Endothelial cell of umbilical vein (primary cell): ENCODE results near the gene IL25. TPM values are rescaled to one million over a fixed set of nuclear protein-coding genes. Genes with fewer than 3 reads are reported as not detected.

ENCODE experiments used
- BruUV-seq: library from RNA; stranded (reverse); fragments of 400-500 nt; replicated peaks from 2 replicates; lab custom pipeline; 2021; lab: Mats Ljungman, UMichigan
- CTCF ChIA-PET: fragments of 300-600, 350-600 bp; sonication (Branson Sonifier 250); formaldehyde crosslinking; loops from one replicate; lab custom pipeline; 2021; ENCODE audit warnings: antibody characterized with exemption, inconsistent platforms; lab: Charles Lee
- POLR2A ChIA-PET: fragments of 300-600, 350-600 bp; sonication (Branson Sonifier 250); formaldehyde crosslinking; loops from one replicate; lab custom pipeline; 2021; ENCODE audit warnings: antibody characterized with exemption, inconsistent platforms; lab: Charles Lee
- DNase-seq: peaks from one replicate; pipeline ENCODE4 v3.0.0-alpha.2; 2011; ENCODE audit warnings: low read depth, low spot score
- FAIRE-seq: peaks from 2 replicates; lab custom pipeline; 2011; peaks lifted over from hg19 to GRCh38; lab: Jason Lieb, UNC
- H2AFZ ChIP-seq: 2 replicates; pipeline ENCODE4 v1.6.0; 2012; ENCODE audit warnings: low read depth, low read length, control low read depth, inconsistent platforms
- H3K27ac ChIP-seq: 2 replicates; pipeline ENCODE4 v1.5.1; 2011; ENCODE audit warnings: low read depth, mild to moderate bottlenecking, control low read depth, low read length, moderate library complexity; ENCODE audit not compliant: insufficient read depth
- H3K27me3 ChIP-seq, 2 experiments: 2 replicates each; pipeline versions ENCODE4 v1.6.0 to v1.6.1; 2011; ENCODE audit warnings: low read length in 2 of 2, mixed read lengths in 1 of 2; ENCODE audit not compliant: control insufficient read depth in 2 of 2, insufficient read depth in 2 of 2
- H3K36me3 ChIP-seq, 2 experiments: 2 replicates in 1 of 2; 3 replicates in 1 of 2; pipeline ENCODE4 v1.5.1; 2011; ENCODE audit warnings: low read length in 2 of 2, mild to moderate bottlenecking in 1 of 2, moderate library complexity in 1 of 2; ENCODE audit not compliant: control insufficient read depth in 2 of 2, insufficient read depth in 2 of 2; ENCODE audit errors: extremely low read depth in 1 of 2
- H3K4me1 ChIP-seq: 3 replicates; pipeline ENCODE4 v1.5.1; 2011; ENCODE audit warnings: mild to moderate bottlenecking, low read length; ENCODE audit not compliant: control insufficient read depth, insufficient read depth; ENCODE audit errors: extremely low read depth
- H3K4me2 ChIP-seq: 2 replicates; pipeline ENCODE4 v1.6.1; 2011; ENCODE audit warnings: low read length, control low read depth, mixed read lengths; ENCODE audit not compliant: insufficient read depth
- H3K4me3 ChIP-seq, 3 experiments: fragments of 200-600 bp in 1 of 3; sonication (generic), shearing (Covaris generic) in 1 of 3; replicated peaks in 1 of 3; 2 replicates each; pipeline ENCODE4 v1.5.1; 2011 to 2016; ENCODE audit warnings: control low read depth in 3 of 3, low read length in 3 of 3, mild to moderate bottlenecking in 2 of 3, inconsistent platforms in 1 of 3, low read depth in 1 of 3, moderate library complexity in 1 of 3; ENCODE audit not compliant: insufficient read depth in 1 of 3
- H3K79me2 ChIP-seq: 2 replicates; pipeline ENCODE4 v1.6.0; 2012; ENCODE audit warnings: low read length, inconsistent platforms; ENCODE audit not compliant: control insufficient read depth, insufficient read depth
- H3K9ac ChIP-seq: replicated peaks from 2 replicates; pipeline ENCODE3; 2011; ENCODE audit warnings: low read length, control low read depth; ENCODE audit not compliant: insufficient read depth; ENCODE audit errors: extremely low read depth
- H3K9me1 ChIP-seq: replicated peaks from 3 replicates; pipeline ENCODE4 v1.6.0; 2011; ENCODE audit warnings: mild to moderate bottlenecking, low read length; ENCODE audit not compliant: control insufficient read depth, insufficient read depth; ENCODE audit errors: extremely low read depth
- H3K9me3 ChIP-seq: replicated peaks from 2 replicates; pipeline ENCODE4 v1.5.1; 2012; ENCODE audit warnings: low read length, inconsistent platforms; ENCODE audit not compliant: control insufficient read depth, insufficient read depth
- H4K20me1 ChIP-seq: replicated peaks from 2 replicates; pipeline ENCODE3; 2011; ENCODE audit warnings: mild to moderate bottlenecking, low read length; ENCODE audit not compliant: control insufficient read depth, insufficient read depth; ENCODE audit errors: extremely low read depth
- CTCF ChIP-seq, 2 donors: IDR thresholded peaks; 1 replicate in 1 of 2; 2 replicates in 1 of 2; pipeline ENCODE4 v1.5.1; 2011; ENCODE audit warnings: low read length in 2 of 2, mild to moderate bottlenecking in 2 of 2, moderate library complexity in 2 of 2, control low read depth in 1 of 2, inconsistent platforms in 1 of 2, low read depth in 1 of 2; ENCODE audit not compliant: insufficient read depth in 1 of 2; ENCODE audit errors: extremely low read depth in 1 of 2
- EZH2 ChIP-seq: IDR thresholded peaks from 2 replicates; pipeline ENCODE4 v1.6.1; 2012; ENCODE audit warnings: borderline replicate concordance, low read depth, mild to moderate bottlenecking, moderate library complexity, low read length, inconsistent platforms; ENCODE audit not compliant: severe bottlenecking
- FOS ChIP-seq: IDR thresholded peaks from 2 replicates; pipeline ENCODE4 v1.6.1; 2011; ENCODE audit warnings: mild to moderate bottlenecking, low read length, moderate library complexity, borderline replicate concordance; ENCODE audit not compliant: insufficient read depth
- GATA2 ChIP-seq: IDR thresholded peaks from 2 replicates; pipeline ENCODE4 v1.7.0; 2011; ENCODE audit warnings: low read depth, mild to moderate bottlenecking, moderate library complexity, mixed read lengths, low read length; ENCODE audit not compliant: insufficient read length, insufficient read depth
- JUN ChIP-seq: IDR thresholded peaks from 2 replicates; pipeline ENCODE4 v1.6.1; 2011; ENCODE audit warnings: borderline replicate concordance, low read depth; ENCODE audit not compliant: insufficient read length, insufficient read depth
- MAX ChIP-seq: IDR thresholded peaks from 2 replicates; pipeline ENCODE4 v1.6.1; 2011; ENCODE audit not compliant: insufficient read depth, insufficient read length
- MYC ChIP-seq: IDR thresholded peaks from one replicate; pipeline ENCODE4 v1.6.1; 2011; ENCODE audit warnings: mild to moderate bottlenecking, low read depth, low read length
- POLR2A ChIP-seq: IDR thresholded peaks from 2 replicates; pipeline ENCODE4 v1.6.1; 2012; ENCODE audit warnings: low read depth, mild to moderate bottlenecking, control low read depth, low read length
- POLR2AphosphoS5 ChIP-seq: IDR thresholded peaks from 2 replicates; pipeline ENCODE4 v1.6.1; 2012; ENCODE audit warnings: low read depth, mild to moderate bottlenecking, control low read depth, low read length, moderate library complexity; ENCODE audit not compliant: insufficient read depth
- dilution Hi-C: fragments of 300-500 bp; cut with MboI; formaldehyde crosslinking; loops from one replicate; pipeline ENCODE4 v1.15.0; 2019; ENCODE audit warnings: low sequenced_read_pairs; ENCODE audit not compliant: extremely low pct_ligation_motif_present
- intact Hi-C: fragments of 100-400 bp; cut with micrococcal nuclease; formaldehyde crosslinking; loops from one replicate; pipeline ENCODE4 v1.10.0; 2022
- polyA plus RNA-seq, 4 experiments: library from polyadenylated mRNA; depleted of rRNA in 3 of 4; stranded (reverse) in 3 of 4; unstranded in 1 of 4; fragments of >200 nt; gene quantifications; 2 replicates each; pipeline versions ENCODE4 v1.2.1 to v1.2.3, GENCODE V29; 2011 to 2012; ENCODE audit warnings: missing spikeins in 1 of 4
- total RNA-seq: library from RNA; stranded (reverse); gene quantifications from 2 replicates; pipeline ENCODE4 v1.2.3, GENCODE V29; 2021

The IL25 gene
- total and polyA plus RNA-seq, 2 donors (not counting 3 experiments of a cell fraction or from before 2014, with no cell fraction given): not detected

GRCh38 chr14:23414254-23414653 lies 41.6 kb downstream of the IL25 start:
- Histone ChIP-seq H4K20me1 (no peaks in the 10 kb centered on the region), H3K27ac (no peak overlapping the region), H3K4me1 (no peaks in the 10 kb centered on the region), H3K9ac (no peak overlapping the region), H3K9me1 (no peaks in the 10 kb centered on the region), H3K4me2 (no peak overlapping the region), H3K79me2 (no peaks in the 10 kb centered on the region), H3K9me3 (no peaks in the 10 kb centered on the region), H3K4me3 (no peak overlapping the region), H3K36me3 (no peaks in the 10 kb centered on the region), H2AFZ (no peak overlapping the region), H3K27me3 (no peaks in the 10 kb centered on the region)
- no peak for FAIRE-seq
- POLR2A ChIA-PET: no interaction called here
- intact Hi-C loops: no loop called here
- CTCF ChIA-PET: interaction anchor here (1.8 kb wide), 1 partner anchor 34 kb away, joined by 4 read pairs; no protein-coding TSS in a partner anchor
- DNase-seq: no peak
- dilution Hi-C loops: no loop called here
- no peak for TF ChIP-seq POLR2A
- no peak for TF ChIP-seq MAX
- no peak for TF ChIP-seq FOS
- no peak for TF ChIP-seq EZH2
- TF ChIP-seq CTCF (IDR thresholded peaks at IDR 0.05; ENCODE audit: extremely low read depth in 1 of 2, insufficient read depth in 1 of 2, low read depth in 1 of 2, low read length in 2 of 2): no peak
- no peak for TF ChIP-seq MYC
- TF ChIP-seq JUN: no peak
- no peak for TF ChIP-seq GATA2
- TF ChIP-seq POLR2AphosphoS5: no peak
- BruUV-seq: no TSS peak
